ENCODE measurements around the gene PTPRN2. TPM values are rescaled to one million over a fixed set of nuclear protein-coding genes. Genes with fewer than 3 reads are reported as not detected.

Gene PTPRN2
- total RNA-seq, 2 donors from 2014 or later = 26.1 to 55.5 TPM

DNA sequence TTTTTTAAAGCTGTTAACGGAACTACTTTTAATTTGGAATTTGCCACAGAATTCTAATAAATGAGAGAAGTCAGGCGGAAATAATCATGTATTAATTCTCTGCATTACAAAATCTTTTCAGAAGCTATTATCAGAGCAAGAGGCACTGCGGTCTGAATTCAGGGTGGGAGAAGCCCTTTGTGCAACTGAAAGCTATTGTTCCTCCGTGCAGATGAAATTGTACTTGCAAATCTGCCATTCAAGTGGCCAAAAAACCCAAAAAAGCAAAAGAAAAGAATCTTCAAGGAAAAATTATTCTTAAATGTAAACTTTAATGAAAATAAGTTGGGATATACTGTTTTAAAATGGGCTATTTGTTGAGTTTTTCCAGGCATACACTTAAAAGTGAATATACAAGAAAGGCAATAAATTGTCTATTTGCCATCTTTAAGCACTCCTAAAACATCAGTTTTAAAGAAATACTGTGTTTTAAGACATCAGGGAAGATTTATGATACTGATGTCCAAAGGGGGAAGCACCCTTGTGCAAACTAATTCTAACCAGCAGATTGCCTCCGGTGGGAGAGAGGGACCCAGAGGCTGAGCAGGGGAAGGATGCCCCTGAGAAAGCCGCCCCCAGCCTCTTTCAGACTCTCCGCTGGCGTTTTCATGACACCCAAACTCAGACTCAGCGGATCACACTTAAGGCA, 899.6 kb downstream of the PTPRN2 start:
- no peak overlapping the region for H3K4me3 ChIP-seq
- no peak for TF ChIP-seq POLR2AphosphoS5 (IDR thresholded peaks at IDR 0.05)
- TF ChIP-seq, protein P1, sequence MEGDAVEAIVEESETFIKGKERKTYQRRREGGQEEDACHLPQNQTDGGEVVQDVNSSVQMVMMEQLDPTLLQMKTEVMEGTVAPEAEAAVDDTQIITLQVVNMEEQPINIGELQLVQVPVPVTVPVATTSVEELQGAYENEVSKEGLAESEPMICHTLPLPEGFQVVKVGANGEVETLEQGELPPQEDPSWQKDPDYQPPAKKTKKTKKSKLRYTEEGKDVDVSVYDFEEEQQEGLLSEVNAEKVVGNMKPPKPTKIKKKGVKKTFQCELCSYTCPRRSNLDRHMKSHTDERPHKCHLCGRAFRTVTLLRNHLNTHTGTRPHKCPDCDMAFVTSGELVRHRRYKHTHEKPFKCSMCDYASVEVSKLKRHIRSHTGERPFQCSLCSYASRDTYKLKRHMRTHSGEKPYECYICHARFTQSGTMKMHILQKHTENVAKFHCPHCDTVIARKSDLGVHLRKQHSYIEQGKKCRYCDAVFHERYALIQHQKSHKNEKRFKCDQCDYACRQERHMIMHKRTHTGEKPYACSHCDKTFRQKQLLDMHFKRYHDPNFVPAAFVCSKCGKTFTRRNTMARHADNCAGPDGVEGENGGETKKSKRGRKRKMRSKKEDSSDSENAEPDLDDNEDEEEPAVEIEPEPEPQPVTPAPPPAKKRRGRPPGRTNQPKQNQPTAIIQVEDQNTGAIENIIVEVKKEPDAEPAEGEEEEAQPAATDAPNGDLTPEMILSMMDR (IDR thresholded peaks at IDR 0.05) = no peak
- no peak for TF ChIP-seq POLR2A (IDR thresholded peaks at IDR 0.05)
- no peaks in the 10 kb centered on the region for H3K4me1 ChIP-seq (replicated peaks)
- no peaks in the 10 kb centered on the region for H3K36me3 ChIP-seq
- peaks cover 59% of the 10 kb centered on the region for H3K27me3 ChIP-seq (replicated peaks; ENCODE audit: insufficient read depth)
- no peaks in the 10 kb centered on the region for H3K9me3 ChIP-seq
- 15% methylated on average over 9 of the region's 9 CpGs for WGBS
- intact Hi-C loops (cut with DNase I) = no loop called here
- no peak for DNase-seq (ENCODE audit: low spot score)
- H3K27ac ChIP-seq = no peak overlapping the region

DNA sequence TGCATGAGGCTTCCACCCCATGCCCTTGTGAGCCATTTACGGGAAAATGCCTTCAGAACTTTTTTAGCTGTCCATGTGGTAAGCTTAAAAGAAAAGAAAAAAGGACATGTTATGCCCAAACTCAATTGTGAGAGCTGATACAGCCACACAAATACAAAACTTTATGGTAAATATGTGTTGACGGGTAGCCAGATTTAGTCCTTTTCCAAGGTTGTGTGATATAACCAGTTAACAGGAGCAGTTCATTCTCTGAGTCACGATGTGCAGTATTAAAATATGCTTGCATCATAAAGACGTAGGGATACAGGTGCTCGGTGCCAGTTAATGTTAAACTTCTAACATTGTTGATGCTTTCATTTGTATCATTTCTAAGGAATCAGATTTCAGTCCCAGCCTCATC, 900.5 kb downstream of the PTPRN2 start:
- Histone ChIP-seq H3K4me3 (no peak overlapping the region), H3K27ac (no peak overlapping the region), H3K9me3 (no peaks in the 10 kb centered on the region), H3K4me1 (replicated peaks) (no peaks in the 10 kb centered on the region), H3K36me3 (no peaks in the 10 kb centered on the region), H3K27me3 (replicated peaks; ENCODE audit: insufficient read depth) (peaks cover 55% of the 10 kb centered on the region)
- no peak for DNase-seq (ENCODE audit: low spot score)
- 19% methylated on average over 5 of the region's 5 CpGs for WGBS
- TF ChIP-seq, protein P1 (IDR thresholded peaks at IDR 0.05) = no peak
- peak; percentile 4 for TF ChIP-seq POLR2AphosphoS5 (IDR thresholded peaks at IDR 0.05)
- TF ChIP-seq POLR2A (IDR thresholded peaks at IDR 0.05) = no peak
- intact Hi-C loops (cut with DNase I) = no loop called here

DNA sequence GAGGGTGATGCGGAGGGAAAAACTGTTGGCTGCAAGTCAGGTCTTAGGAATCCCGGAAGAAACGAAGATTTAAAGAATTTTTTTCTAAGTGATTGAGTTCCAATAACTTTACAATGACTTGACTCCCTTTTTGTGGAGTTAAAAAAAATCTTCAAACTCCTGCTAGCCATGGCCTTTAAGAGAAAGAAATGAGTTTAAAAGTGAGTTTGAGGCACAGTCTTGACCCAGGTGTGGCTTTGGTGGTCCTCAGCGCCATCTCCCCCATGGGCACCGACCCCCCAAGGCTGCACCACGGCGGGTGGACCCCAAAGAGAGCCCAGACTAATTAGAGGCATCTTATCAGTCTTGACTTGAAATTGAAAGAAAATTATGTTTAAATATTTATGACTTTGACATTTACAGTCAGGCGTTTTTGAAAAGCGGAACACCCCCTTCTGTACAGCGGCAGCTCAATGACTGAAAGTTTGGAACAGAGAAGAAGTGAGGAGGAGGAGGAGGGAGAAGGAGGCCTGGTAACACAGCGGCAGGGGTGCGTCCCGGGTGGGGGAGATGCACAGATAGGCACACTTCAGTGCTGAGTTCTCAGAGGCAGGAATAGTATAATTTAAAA, 901.2 kb downstream of the PTPRN2 start:
- no peak for DNase-seq (ENCODE audit: low spot score)
- H3K4me3 ChIP-seq = no peak overlapping the region
- peaks cover 58% of the 10 kb centered on the region for H3K27me3 ChIP-seq (replicated peaks; ENCODE audit: insufficient read depth)
- no peaks in the 10 kb centered on the region for H3K36me3 ChIP-seq
- WGBS = 8% methylated on average over 13 of the region's 13 CpGs
- TF ChIP-seq POLR2A (IDR thresholded peaks at IDR 0.05) (no peak), POLR2AphosphoS5 (IDR thresholded peaks at IDR 0.05) (no peak)
- TF ChIP-seq, protein P1 (IDR thresholded peaks at IDR 0.05) = no peak
- intact Hi-C loops (cut with DNase I) = no loop called here
- H3K27ac ChIP-seq = no peak overlapping the region
- no peaks in the 10 kb centered on the region for H3K4me1 ChIP-seq (replicated peaks)
- H3K9me3 ChIP-seq = no peaks in the 10 kb centered on the region

- H3K4me1 ChIP-seq (replicated peaks) = no peaks in the 10 kb centered on the region
- WGBS = 4% methylated on average over 36 of the region's 77 CpGs
- no peak overlapping the region for H3K4me3 ChIP-seq
- intact Hi-C loops (cut with DNase I) = no loop called here
- peaks cover 60% of the 10 kb centered on the region for H3K27me3 ChIP-seq (replicated peaks; ENCODE audit: insufficient read depth)
- DNase-seq (ENCODE audit: low spot score) = no peak
- no peaks in the 10 kb centered on the region for H3K9me3 ChIP-seq
- no peak overlapping the region for H3K27ac ChIP-seq
- TF ChIP-seq POLR2AphosphoS5 (IDR thresholded peaks at IDR 0.05) (no peak), POLR2A (IDR thresholded peaks at IDR 0.05) (no peak)
- TF ChIP-seq, protein P1 (IDR thresholded peaks at IDR 0.05) = no peak
- no peaks in the 10 kb centered on the region for H3K36me3 ChIP-seq
Observed at GRCh38 chr7:157685430-157686284, 902.0 kb downstream of the PTPRN2 start.
